ENCODE results near the gene S100A16. TPM values are rescaled to one million over a fixed set of nuclear protein-coding genes. Genes with fewer than 3 reads are reported as not detected.
"Not testable (repeated sequence)": the region's sequence is repeated elsewhere in the genome, so short reads cannot be mapped to it uniquely, and the experiment has no call there.

The S100A16 gene
- total RNA-seq, 1 donor from 2014 or later: 22.1 TPM

GRCh38 chr1:153643100-153643499 lies 30.2 kb upstream of the S100A16 start:
- no peak overlapping the region for H3K4me3 Mint-ChIP-seq
- H3K27ac Mint-ChIP-seq: peak overlapping the region; percentile 30
- H3K4me1 Mint-ChIP-seq: no peaks in the 10 kb centered on the region
- no peaks in the 10 kb centered on the region for H3K9me3 Mint-ChIP-seq
- DNase-seq (ENCODE audit: low spot score in 2 of 2, unreplicated experiment in 2 of 2): no peak
- TF ChIP-seq CTCF (IDR thresholded peaks at IDR 0.05; ENCODE audit: unreplicated experiment): no peak
- H3K36me3 Mint-ChIP-seq: peaks cover 42% of the 10 kb centered on the region
- H3K27me3 Mint-ChIP-seq (ENCODE audit: low read depth): no peaks in the 10 kb centered on the region

GRCh38 chr1:153642161-153642560 lies 29.2 kb upstream of the S100A16 start:
- TF ChIP-seq CTCF (IDR thresholded peaks at IDR 0.05; ENCODE audit: unreplicated experiment): no peak
- DNase-seq (ENCODE audit: low spot score in 2 of 2, unreplicated experiment in 2 of 2): no peak
- Mint-ChIP-seq H3K27ac (no peak overlapping the region), H3K4me3 (no peak overlapping the region), H3K9me3 (no peaks in the 10 kb centered on the region), H3K27me3 (ENCODE audit: low read depth) (no peaks in the 10 kb centered on the region), H3K4me1 (peaks cover 7% of the 10 kb centered on the region), H3K36me3 (peaks cover 45% of the 10 kb centered on the region)

GRCh38 chr1:153640861-153641260 lies 27.9 kb upstream of the S100A16 start:
- TF ChIP-seq CTCF (IDR thresholded peaks at IDR 0.05; ENCODE audit: unreplicated experiment): no peak
- Mint-ChIP-seq H3K36me3 (peaks cover 49% of the 10 kb centered on the region), H3K27ac (no peak overlapping the region), H3K9me3 (no peaks in the 10 kb centered on the region), H3K27me3 (ENCODE audit: low read depth) (no peaks in the 10 kb centered on the region), H3K4me1 (peaks cover 11% of the 10 kb centered on the region), H3K4me3 (no peak overlapping the region)
- no peak for DNase-seq (ENCODE audit: low spot score in 2 of 2, unreplicated experiment in 2 of 2)

- H3K27me3 Mint-ChIP-seq (ENCODE audit: low read depth); H3K27ac Mint-ChIP-seq; H3K9me3 Mint-ChIP-seq; H3K4me3 Mint-ChIP-seq; DNase-seq (ENCODE audit: low spot score in 2 of 2, unreplicated experiment in 2 of 2): not testable (repeated sequence)
- Mint-ChIP-seq H3K36me3 (peaks cover 46% of the 10 kb centered on the region), H3K4me1 (peaks cover 13% of the 10 kb centered on the region)
These were observed 27.3 kb upstream of the S100A16 start for GRCh38 chr1:153640213-153640612.

- Mint-ChIP-seq H3K4me3 (no peak overlapping the region), H3K9me3 (no peaks in the 10 kb centered on the region), H3K36me3 (peaks cover 40% of the 10 kb centered on the region), H3K27ac (no peak overlapping the region), H3K4me1 (peaks cover 16% of the 10 kb centered on the region), H3K27me3 (ENCODE audit: low read depth) (no peaks in the 10 kb centered on the region)
- DNase-seq (ENCODE audit: low spot score in 2 of 2, unreplicated experiment in 2 of 2): no peak
- no peak for TF ChIP-seq CTCF (IDR thresholded peaks at IDR 0.05; ENCODE audit: unreplicated experiment)
These were observed 26.3 kb upstream of the S100A16 start for GRCh38 chr1:153639280-153639679.

- Mint-ChIP-seq H3K27me3 (ENCODE audit: low read depth) (no peaks in the 10 kb centered on the region), H3K9me3 (no peaks in the 10 kb centered on the region), H3K4me3 (no peak overlapping the region), H3K4me1 (peaks cover 16% of the 10 kb centered on the region), H3K27ac (no peak overlapping the region), H3K36me3 (peaks cover 34% of the 10 kb centered on the region)
- no peak for DNase-seq (ENCODE audit: low spot score in 2 of 2, unreplicated experiment in 2 of 2)
- TF ChIP-seq CTCF (IDR thresholded peaks at IDR 0.05; ENCODE audit: unreplicated experiment): no peak
These were observed 25.3 kb upstream of the S100A16 start for GRCh38 chr1:153638261-153638660.
